CD4-positive, alpha-beta T cell treated with Interleukin-2 at 100 ng/mL for 4 hours (primary cell): ENCODE data around the gene HK1.
"Not testable (repeated sequence)": the region's sequence is repeated elsewhere in the genome, so short reads cannot be mapped to it uniquely, and the experiment has no call there.

Source experiments
- DNase-seq: peaks from one replicate; pipeline ENCODE4 v3.0.0-alpha.2; 2020; ENCODE audit warnings: low spot score

HK1 gene

GRCh38 chr10:69328380-69328735, 50.1 kb downstream of the HK1 start:
- DNase-seq: no peak

- not testable (repeated sequence) for DNase-seq
Observed at GRCh38 chr10:69328888-69329287, 50.6 kb downstream of the HK1 start.

- DNase-seq: no peak
Observed at GRCh38 chr10:69329721-69330178, 51.5 kb downstream of the HK1 start.

DNA sequence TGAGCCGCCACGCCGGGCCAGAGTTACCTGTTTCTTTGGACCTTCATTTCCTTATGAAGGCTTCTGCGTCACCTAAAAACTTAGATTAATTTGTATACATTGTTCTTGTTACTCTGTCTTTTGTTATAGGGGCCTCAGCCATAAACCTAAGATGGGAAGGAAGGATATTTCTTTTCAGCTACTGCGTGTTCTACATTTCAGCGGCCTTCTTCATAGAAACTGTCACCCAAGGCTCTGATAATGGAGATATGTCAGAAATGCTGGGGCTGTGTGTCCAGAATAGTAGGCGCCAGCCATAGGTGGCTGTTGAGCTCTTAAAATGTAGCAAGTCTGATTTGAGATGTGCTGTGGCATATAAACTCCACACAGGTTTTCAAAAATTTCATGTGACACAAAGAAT, 52.9 kb downstream of the HK1 start:
- no peak for DNase-seq

DNA sequence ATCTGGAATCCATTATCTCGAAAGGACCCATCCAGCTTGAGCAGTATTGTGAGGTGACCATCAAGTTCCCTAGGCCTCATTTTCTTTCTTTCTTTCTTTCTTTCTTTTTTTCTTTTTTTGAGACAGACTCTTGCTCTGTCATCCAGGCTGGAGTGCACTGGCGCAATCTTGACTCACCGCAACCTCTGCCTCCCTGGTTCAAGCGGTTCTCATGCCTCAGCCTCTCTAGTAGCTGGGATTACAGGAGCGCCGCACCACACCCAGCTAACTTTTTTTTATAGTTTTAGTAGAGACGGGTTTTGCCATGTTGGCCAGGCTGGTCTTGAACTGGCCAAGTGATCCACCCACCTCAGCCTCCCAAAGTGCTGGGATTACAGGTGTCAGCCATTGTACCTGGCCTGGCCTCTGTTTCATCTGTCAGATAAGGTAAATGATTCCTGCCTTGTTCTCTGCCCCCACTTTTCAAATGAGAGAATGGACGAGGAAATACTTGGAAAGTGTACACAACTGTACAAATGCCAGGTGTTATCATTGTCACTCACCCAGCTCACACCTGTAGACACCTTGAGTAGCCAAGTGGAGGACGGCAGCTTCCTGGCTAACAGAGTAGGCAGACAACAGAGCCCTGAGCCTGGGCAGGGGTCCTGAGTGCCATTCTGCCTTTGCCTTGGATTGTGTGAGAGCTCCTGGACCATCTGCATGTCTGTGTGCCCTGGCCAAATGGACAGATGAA, 54.1 kb downstream of the HK1 start:
- DNase-seq: no peak

DNA sequence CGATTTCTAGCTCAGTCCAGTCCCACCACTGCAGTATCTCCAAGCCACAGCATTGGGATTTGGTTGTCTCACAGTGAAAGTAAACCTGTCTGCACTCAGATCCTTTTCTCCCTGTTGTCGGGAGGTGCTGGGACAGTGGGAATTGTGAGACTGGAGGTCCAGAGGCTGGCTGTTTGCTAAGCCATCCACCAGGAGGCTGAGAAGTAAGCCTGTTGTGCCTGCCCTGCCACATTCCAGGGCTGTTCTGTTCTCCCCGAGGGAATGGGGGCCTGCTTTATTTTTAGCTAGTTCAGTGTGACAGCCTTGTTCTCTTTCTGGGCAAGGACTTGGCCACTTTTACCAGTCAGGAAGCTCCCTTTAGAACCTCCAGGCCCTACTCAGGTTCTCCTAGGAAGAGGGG, 54.9 kb downstream of the HK1 start:
- DNase-seq: no peak

DNA sequence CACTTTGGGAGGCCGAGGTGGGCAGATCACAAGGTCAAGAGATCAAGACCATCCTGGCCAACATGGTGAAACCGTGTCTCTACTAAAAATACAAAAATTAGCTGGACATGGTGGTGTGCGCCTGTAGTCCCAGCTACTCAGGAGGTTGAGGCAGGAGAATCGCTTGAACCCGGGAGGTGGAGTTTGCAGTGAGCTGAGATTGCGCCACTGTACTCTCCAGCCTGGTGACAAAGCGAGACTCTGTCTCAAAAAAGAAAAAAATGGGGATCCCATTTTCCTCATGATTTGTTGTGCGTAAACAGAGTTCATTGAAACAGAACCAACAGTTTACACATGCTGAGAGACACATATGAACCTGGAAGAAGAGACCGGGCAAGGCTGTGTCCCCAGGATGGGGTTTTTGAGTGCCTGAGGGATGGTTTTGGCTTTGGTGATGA, 55.6 kb downstream of the HK1 start:
- not testable (repeated sequence) for DNase-seq

DNA sequence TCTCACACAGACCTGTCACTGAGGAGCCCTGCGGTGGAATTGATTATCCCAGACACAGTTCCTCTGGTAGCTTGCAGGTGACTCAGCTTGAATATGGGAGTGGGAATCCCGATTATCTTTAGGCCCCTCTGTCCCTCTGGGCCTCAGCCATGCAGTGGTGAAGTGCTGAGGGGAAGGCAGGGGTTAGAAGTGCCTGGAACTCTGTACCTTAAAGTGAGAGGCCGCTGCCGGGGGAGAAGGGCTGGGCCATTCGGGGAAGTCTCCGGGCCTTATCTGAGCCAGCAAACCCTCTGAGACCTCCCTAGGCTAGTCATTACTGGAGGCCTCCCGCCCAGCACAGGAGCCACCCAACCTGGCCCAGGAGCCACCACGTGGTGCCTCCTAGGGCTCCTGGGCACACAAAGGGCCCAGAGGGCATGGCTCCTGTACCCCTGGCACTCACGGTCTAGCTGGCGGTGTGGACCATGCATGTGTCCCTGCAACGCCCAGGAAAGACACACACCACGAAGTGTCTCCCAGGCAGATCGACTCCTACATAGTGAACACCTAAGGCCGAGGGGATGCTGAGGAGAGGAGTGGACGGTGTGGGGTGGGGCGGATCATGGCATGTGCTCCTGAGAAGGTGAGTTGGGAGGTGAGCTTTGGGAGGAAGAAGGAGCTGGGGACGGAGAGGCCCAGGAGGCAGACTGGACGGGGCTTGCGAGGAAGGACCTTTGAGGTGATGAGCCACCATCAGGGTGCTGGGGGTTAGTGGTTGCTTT, 56.2 kb downstream of the HK1 start:
- DNase-seq: no peak

DNA sequence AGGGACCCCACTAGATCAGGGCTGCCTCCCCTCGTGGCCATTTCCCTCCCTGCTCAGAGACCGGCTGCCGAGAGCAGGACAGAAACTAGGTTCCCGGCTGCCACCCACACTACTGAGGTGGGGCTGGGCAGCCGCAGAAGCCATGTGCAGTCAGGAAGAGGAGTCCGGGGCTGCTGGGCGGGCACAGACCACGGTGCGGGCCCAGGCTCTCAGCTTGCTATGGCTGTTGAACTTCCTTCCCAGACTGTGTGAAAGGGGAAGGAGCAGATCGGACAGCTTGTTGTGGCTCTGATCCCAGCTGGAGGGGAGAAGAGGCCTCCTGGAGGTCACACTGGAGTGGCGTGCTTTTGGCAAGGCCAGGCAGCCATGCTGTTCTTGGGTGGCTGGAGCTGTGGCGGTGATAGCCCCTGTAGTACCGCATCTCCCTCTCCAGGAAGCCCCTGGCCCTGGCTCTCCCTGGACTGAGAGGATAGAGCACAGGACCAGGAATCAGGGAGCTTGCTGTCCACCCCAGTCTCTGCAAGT, 56.8 kb downstream of the HK1 start:
- no peak for DNase-seq

DNA sequence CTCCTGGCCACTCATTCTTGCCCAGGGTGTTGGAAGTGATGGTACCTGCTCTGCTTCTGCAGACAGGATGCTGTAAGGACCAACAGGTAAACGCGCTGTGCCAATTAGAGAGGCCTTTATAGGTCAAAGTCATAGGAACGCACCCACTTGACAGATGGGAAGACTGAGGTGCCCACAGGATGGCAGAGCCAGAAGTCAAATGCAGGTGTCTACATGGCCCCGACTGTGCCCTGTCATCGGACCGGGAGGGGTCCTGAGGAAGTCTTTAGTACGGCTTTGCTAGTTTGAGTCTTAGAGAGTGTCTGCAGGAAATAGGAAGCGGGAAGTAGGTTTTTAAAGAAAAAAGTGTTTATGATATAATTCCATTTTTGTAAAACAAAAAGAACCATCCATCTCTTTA, 57.3 kb downstream of the HK1 start:
- DNase-seq: no peak

DNA sequence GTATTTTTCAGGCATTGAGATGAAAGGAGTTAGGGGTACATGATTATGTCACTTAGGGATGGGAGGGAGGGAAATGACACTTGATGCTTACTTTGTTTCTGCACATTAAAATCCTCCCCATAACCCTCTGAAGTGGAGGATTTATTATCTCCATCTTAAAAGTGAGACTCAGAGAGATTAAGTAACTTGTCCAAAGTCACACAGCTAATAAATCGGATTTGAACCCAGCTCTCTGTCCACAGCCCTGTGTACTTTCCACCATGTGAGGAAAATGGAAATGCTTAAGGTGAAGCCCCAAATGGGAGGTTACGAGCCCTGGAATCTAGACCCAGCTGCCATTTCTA, 58.6 kb downstream of the HK1 start:
- no peak for DNase-seq

DNA sequence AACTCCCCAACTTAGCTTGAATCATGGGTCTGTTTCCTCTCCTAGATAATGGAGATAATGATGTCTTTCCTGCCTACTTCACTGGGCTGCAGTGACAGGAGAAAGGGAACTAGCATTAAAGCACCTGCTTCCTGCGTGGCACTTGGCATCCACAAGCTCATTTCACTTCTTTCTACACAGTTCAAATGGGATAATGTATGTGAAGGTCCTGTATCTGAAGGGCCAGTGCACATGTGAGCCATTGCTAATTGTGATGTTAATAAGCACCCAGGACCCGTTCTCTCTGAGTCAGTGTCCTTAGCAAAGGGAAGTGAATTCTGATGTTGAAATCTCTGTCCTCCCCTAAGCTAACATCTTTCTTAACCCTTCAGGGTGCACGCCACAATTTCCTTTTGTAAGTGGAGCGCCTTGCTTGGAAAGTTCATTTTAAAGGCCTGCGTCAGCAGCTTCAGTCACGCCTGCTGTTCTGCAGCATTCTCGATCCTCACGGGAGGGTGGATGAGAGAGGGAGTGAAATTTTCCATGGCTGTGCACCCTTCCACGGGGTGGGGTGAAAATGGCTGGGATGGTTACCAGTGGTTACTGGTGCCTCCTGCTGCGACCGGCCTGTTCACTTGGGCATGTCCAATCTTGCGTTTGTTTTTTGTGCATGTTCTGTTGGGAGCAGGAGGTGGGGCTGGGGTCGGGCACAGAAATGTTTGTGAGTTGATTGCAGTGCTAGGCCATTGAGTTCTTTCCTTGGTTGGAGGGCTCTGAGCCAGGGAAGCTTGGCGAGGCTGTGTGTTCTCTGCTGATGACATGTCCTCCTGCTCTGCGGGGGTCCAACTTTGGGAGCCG, 59.2 kb downstream of the HK1 start:
- no peak for DNase-seq

- no peak for DNase-seq
Observed at GRCh38 chr10:69338133-69338456, 59.8 kb downstream of the HK1 start.

DNA sequence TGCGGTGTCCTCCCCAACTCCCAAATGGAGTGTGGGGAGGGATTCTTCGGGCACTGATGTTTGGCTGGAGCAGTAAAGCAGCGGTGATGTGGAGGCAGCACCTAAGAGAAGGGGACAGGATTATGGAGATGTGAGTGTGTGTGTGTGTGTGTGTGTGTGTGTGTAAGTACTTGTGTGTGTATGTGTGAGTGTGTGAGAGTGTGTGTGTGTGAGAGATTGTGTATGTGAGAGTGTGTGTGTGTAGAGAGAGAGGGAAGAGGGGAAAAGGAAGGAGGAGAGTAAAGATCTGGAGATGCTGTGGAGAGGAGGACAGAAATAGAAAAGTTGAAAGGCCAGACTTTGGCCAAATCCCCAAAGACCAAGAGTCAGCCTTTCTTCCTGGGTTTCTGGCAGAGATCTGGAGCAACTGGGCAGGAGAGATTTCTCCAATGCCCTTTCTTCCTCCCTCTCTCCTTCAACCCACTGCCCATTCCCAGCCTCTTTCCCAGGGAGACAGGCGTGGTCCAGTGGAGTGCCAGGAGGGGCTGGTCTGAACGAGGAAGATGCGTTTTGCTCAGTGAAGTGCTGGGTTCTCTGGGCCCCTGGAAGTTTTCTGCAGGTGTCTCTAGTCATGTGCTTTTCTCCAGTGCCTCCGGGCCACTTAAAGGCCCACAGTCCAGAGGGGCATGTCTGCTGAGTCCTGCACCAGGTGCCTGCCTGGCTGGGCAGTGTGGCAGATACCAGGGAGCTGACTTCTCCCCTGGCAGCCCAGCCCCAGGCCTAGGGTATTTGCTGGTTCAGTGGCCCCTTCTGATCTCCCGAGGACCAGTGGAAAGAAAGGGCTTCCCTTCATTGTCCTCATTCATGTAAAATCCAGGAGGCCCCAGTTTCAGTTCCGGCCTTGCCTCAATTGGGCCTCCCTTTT, 60.5 kb downstream of the HK1 start:
- no peak for DNase-seq

DNA sequence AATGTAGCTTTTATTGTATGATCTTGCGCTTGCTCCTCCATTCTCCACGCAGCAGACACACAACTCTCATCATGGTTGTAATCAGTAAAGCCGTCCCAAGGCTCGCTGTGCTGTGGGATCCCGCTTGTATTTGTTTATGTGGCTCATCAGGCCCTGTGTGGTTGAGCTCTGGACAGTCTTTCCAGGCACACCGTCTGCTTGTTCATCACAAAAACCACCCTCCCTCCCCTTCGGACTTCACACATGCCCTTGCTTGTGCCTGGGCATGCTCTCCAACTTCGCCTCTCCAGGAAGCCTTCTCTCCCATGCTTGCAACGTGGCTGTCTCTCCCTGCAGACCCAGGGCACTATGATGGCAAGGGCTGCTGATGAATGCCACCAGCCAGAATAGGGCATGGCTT, 62.4 kb downstream of the HK1 start:
- DNase-seq: no peak

GRCh38 chr10:69343905-69344304, 65.6 kb downstream of the HK1 start:
- no peak for DNase-seq

DNA sequence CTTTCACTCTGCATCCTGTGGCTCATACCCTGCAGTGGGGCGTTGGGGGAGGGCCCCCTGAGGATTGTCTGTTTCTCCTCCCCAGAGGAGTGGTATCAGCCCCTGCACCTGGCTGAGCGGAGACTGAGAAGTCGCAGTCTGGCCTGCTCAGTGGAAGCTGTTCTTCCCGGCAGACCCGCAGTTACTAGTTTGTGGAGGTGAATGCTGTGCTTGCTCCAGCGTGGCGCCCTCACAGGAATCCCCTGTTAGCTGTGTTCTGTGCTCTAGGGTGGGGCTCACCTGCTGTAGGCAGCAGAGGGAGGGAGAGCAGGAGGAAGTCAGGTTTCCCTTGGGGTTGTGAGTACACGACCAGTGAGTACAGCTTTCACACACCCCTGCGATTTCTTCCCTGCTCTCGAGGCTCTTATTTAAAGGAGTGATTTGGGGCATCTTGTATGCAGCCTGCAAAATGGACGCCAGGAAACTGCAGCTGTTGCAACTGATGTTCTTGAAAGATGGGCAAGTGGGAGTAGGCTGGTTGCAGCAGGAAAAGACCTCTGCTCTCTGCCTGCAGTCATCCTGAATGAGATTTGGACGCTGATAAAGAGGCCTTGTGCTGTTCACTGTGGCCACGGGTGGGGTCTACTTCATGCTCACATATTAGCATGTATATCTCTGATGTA, 66.4 kb downstream of the HK1 start:
- peak; percentile 32 for DNase-seq

- no peak for DNase-seq
Observed at GRCh38 chr10:69345402-69345801, 67.1 kb downstream of the HK1 start.

- DNase-seq: no peak
Observed at GRCh38 chr10:69345890-69346474, 67.7 kb downstream of the HK1 start.

- DNase-seq: no peak
Observed at GRCh38 chr10:69346776-69347175, 68.5 kb downstream of the HK1 start.
